Measurements from ENCODE around the gene VAC14. TPM values are rescaled to one million over a fixed set of nuclear protein-coding genes. Genes with fewer than 3 reads are reported as not detected.
"Not testable (repeated sequence)": the region's sequence is repeated elsewhere in the genome, so short reads cannot be mapped to it uniquely, and the experiment has no call there.

Gene VAC14
- total RNA-seq, 1 donor from 2014 or later = 41.1 TPM

- DNase-seq (ENCODE audit: low spot score) = no peak
Measured at GRCh38 chr16:70681382-70682238, 119.3 kb downstream of the VAC14 start.

GRCh38 chr16:70680495-70681381 is 120.2 kb downstream of the VAC14 start:
- no peak for DNase-seq (ENCODE audit: low spot score)

GRCh38 chr16:70679671-70680494 is 121.1 kb downstream of the VAC14 start:
- no peak for DNase-seq (ENCODE audit: low spot score)

GRCh38 chr16:70678898-70679670 is 121.9 kb downstream of the VAC14 start:
- no peak for DNase-seq (ENCODE audit: low spot score)

GRCh38 chr16:70678121-70678897 is 122.6 kb downstream of the VAC14 start:
- DNase-seq (ENCODE audit: low spot score) = no peak

- DNase-seq (ENCODE audit: low spot score) = no peak
Measured at GRCh38 chr16:70677499-70678120, 123.3 kb downstream of the VAC14 start.

- DNase-seq (ENCODE audit: low spot score) = no peak
Measured at GRCh38 chr16:70676675-70677498, 124.1 kb downstream of the VAC14 start.

GRCh38 chr16:70675851-70676513 is 125.0 kb downstream of the VAC14 start:
- no peak for DNase-seq (ENCODE audit: low spot score)

- no peak for DNase-seq (ENCODE audit: low spot score)
Measured at GRCh38 chr16:70674221-70675014, 126.5 kb downstream of the VAC14 start.

- not testable (repeated sequence) for DNase-seq (ENCODE audit: low spot score)
Measured at GRCh38 chr16:70670938-70671337, 130.0 kb downstream of the VAC14 start.

GRCh38 chr16:70670175-70670574 is 130.8 kb downstream of the VAC14 start:
- DNase-seq (ENCODE audit: low spot score) = no peak

GRCh38 chr16:70665806-70666735 is 134.9 kb downstream of the VAC14 start:
- DNase-seq (ENCODE audit: low spot score) = no peak

GRCh38 chr16:70665113-70665694 is 135.8 kb downstream of the VAC14 start:
- no peak for DNase-seq (ENCODE audit: low spot score)

GRCh38 chr16:70664325-70665112 is 136.4 kb downstream of the VAC14 start:
- no peak for DNase-seq (ENCODE audit: low spot score)

All from ureter (tissue), 1 donor.